Measurements from ENCODE around the gene MYO15A.

Gene MYO15A, protein sequence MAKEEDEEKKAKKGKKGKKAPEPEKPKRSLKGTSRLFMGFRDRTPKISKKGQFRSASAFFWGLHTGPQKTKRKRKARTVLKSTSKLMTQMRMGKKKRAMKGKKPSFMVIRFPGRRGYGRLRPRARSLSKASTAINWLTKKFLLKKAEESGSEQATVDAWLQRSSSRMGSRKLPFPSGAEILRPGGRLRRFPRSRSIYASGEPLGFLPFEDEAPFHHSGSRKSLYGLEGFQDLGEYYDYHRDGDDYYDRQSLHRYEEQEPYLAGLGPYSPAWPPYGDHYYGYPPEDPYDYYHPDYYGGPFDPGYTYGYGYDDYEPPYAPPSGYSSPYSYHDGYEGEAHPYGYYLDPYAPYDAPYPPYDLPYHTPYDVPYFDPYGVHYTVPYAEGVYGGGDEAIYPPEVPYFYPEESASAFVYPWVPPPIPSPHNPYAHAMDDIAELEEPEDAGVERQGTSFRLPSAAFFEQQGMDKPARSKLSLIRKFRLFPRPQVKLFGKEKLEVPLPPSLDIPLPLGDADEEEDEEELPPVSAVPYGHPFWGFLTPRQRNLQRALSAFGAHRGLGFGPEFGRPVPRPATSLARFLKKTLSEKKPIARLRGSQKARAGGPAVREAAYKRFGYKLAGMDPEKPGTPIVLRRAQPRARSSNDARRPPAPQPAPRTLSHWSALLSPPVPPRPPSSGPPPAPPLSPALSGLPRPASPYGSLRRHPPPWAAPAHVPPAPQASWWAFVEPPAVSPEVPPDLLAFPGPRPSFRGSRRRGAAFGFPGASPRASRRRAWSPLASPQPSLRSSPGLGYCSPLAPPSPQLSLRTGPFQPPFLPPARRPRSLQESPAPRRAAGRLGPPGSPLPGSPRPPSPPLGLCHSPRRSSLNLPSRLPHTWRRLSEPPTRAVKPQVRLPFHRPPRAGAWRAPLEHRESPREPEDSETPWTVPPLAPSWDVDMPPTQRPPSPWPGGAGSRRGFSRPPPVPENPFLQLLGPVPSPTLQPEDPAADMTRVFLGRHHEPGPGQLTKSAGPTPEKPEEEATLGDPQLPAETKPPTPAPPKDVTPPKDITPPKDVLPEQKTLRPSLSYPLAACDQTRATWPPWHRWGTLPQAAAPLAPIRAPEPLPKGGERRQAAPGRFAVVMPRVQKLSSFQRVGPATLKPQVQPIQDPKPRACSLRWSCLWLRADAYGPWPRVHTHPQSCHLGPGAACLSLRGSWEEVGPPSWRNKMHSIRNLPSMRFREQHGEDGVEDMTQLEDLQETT (N-terminal part only)

DNA sequence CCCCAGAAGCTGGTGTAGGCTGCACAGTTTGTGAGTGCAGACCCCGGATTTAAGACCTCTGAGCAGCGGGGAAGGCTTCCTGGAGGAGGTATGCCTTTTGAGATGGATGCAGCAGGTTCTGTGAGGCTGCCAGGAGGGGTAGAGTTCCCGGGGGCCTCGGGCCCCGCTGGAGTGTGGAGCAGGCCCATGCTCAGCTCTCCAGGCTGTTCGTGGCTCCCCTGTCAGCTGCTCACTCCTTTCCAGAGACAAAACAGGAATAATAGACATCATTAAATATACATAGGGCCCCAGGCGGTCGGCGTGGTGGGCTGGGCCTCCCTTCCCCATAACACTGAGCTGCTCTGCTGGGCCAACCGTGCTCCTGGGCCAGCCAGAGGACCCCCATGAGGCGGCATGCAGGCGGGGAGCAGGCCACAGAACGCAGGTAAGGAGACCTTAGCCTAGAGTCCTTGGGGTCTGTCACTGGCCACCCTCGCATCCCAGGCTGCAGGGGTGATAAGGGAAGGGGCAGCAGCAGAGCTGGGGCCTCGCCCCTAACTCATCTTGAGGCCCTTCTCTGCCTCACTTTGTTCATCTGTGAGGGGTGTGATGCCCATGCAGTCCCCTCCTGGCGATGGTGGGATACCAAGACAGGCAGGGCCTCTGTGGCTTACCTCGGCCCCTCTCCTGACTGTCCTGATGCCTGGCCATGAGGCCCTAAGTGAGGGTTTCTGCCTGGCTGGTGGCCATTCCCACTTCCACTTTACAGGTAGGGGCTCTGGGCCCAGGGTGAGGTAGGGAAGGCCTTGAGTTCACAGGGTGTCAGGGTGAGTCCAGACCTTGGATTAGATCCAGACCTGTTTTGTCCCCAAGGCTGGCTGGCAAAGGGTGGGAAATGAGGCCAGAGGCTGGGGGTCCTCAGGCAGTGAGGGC lies at the start of gene MYO15A:
MYO15A (plus strand) TSS at position 356 of the 912 bp plus-strand sequence. CDS start 10,045 bp downstream, outside the sequence.
- TF ChIP-seq, protein P1, sequence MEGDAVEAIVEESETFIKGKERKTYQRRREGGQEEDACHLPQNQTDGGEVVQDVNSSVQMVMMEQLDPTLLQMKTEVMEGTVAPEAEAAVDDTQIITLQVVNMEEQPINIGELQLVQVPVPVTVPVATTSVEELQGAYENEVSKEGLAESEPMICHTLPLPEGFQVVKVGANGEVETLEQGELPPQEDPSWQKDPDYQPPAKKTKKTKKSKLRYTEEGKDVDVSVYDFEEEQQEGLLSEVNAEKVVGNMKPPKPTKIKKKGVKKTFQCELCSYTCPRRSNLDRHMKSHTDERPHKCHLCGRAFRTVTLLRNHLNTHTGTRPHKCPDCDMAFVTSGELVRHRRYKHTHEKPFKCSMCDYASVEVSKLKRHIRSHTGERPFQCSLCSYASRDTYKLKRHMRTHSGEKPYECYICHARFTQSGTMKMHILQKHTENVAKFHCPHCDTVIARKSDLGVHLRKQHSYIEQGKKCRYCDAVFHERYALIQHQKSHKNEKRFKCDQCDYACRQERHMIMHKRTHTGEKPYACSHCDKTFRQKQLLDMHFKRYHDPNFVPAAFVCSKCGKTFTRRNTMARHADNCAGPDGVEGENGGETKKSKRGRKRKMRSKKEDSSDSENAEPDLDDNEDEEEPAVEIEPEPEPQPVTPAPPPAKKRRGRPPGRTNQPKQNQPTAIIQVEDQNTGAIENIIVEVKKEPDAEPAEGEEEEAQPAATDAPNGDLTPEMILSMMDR (conservative IDR thresholded peaks at IDR 0.05): no peak
- H3K27ac ChIP-seq: no peak within 1 kb of the TSS

GRCh38 chr17:18059283-18059682 lies 49.3 kb upstream of the MYO15A start:
- TF ChIP-seq, protein P1 (conservative IDR thresholded peaks at IDR 0.05): no peak
- no peak overlapping the region for H3K27ac ChIP-seq

- no peak overlapping the region for H3K27ac ChIP-seq
- TF ChIP-seq, protein P1 (conservative IDR thresholded peaks at IDR 0.05): no peak
Observed at GRCh38 chr17:18064053-18064452, 44.5 kb upstream of the MYO15A start.

GRCh38 chr17:18065546-18065945 lies 43.0 kb upstream of the MYO15A start:
- H3K27ac ChIP-seq: no peak overlapping the region

DNA sequence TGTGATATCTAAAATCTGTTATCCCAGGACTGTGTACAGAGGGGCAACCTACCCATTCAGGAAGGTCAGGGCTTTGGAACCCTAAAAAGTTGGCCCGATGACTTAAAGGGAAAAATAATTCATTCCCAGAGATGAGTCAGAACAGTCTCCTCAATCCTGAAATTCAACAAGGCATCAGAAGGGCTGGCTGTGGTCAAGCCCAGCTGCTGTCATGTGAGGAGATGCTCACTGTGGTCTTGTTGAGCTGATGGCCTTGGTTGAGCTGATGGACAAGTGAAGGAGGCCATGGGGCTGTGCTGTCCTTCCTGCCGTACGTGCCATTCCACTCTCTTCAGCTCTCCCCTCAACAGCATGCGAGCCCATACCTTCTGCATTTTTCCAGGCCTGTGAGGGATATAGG lies 41.7 kb upstream of the MYO15A start:
- no peak overlapping the region for H3K27ac ChIP-seq
- TF ChIP-seq, protein P1 (conservative IDR thresholded peaks at IDR 0.05): no peak

More at GRCh38 chr17:18065546-18065945, 43.0 kb upstream of the MYO15A start:
- TF ChIP-seq, protein P1 (conservative IDR thresholded peaks at IDR 0.05): no peak

GRCh38 chr17:18069101-18069500 lies 39.5 kb upstream of the MYO15A start:
- no peak overlapping the region for H3K27ac ChIP-seq

More at GRCh38 chr17:18069101-18069500, 39.5 kb upstream of the MYO15A start:
- TF ChIP-seq, protein P1 (conservative IDR thresholded peaks at IDR 0.05): no peak

All from VCaP (cell line).